GM12891 (cell line): Measurements from ENCODE around the gene WDHD1.

ENCODE experiments used
- PAX5 ChIP-seq: IDR thresholded peaks from 2 replicates; pipeline ENCODE4 v1.6.1; 2011; ENCODE audit warnings: low read length, moderate library complexity, mild to moderate bottlenecking; ENCODE audit not compliant: insufficient read depth, severe bottlenecking
- POLR2A ChIP-seq: IDR thresholded peaks from 2 replicates; pipeline ENCODE4 v1.6.1; 2011; ENCODE audit warnings: low read depth, low read length, control low read depth
- POLR2AphosphoS5 ChIP-seq: IDR thresholded peaks from 2 replicates; pipeline ENCODE4 v1.6.1; 2011; ENCODE audit warnings: low read depth, low read length, control low read depth
- SPI1 ChIP-seq: IDR thresholded peaks from 2 replicates; pipeline ENCODE4 v1.6.1; 2011; ENCODE audit warnings: low read depth, low read length, control low read depth
- TAF1 ChIP-seq: IDR thresholded peaks from 2 replicates; pipeline ENCODE4 v1.6.1; 2011; ENCODE audit warnings: low read depth, low read length, control low read depth

- TF ChIP-seq SPI1 (no peak), POLR2A (no peak), POLR2AphosphoS5 (no peak), TAF1 (no peak), PAX5 (no peak)
Observed at GRCh38 chr14:54927551-54927950, 99.3 kb downstream of the WDHD1 start.
